H1 (cell line): Measurements from ENCODE around the gene ABCD1. TPM values are rescaled to one million over a fixed set of nuclear protein-coding genes. Genes with fewer than 3 reads are reported as not detected.

Source experiments
- CTCF ChIA-PET: fragments of 300-600 bp; sonication (Branson Sonifier 250); formaldehyde crosslinking; loops from one replicate; lab custom pipeline; 2021; ENCODE audit not compliant: partially characterized antibody; lab: Charles Lee
- POLR2A ChIA-PET: fragments of 300-600 bp; sonication (Branson Sonifier 250); formaldehyde crosslinking; loops from one replicate; lab custom pipeline; 2021; ENCODE audit warnings: inconsistent platforms; ENCODE audit not compliant: partially characterized antibody; lab: Charles Lee
- DNase-seq, 2 experiments: peaks; one replicate each; pipeline versions ENCODE4 v3.0.0 to v3.0.0-alpha.2; 2010 to 2022; ENCODE audit warnings: low spot score in 2 of 2, low read depth in 1 of 2, mixed read lengths in 1 of 2
- FAIRE-seq: peaks from 2 replicates; lab custom pipeline; 2011; peaks lifted over from hg19 to GRCh38; lab: Jason Lieb, UNC
- H2AFZ ChIP-seq: 2 replicates; pipeline ENCODE4 v1.8.1; 2012; ENCODE audit warnings: low read length, inconsistent platforms
- H2AK5ac ChIP-seq: 2 replicates; pipeline ENCODE4 v1.6.1; 2013; ENCODE audit warnings: low read depth, low read length
- H2BK120ac ChIP-seq: replicated peaks from 2 replicates; pipeline ENCODE3; 2013; ENCODE audit warnings: low read depth, low read length, inconsistent platforms
- H2BK12ac ChIP-seq: 2 replicates; pipeline ENCODE4 v1.6.1; 2013; ENCODE audit warnings: low read depth, low read length
- H2BK15ac ChIP-seq: 2 replicates; pipeline ENCODE4 v1.6.1; 2013; ENCODE audit warnings: low read length
- H2BK20ac ChIP-seq: 2 replicates; pipeline ENCODE4 v1.6.1; 2013; ENCODE audit warnings: low read length
- H2BK5ac ChIP-seq: 2 replicates; pipeline ENCODE4 v1.6.1; 2013; ENCODE audit warnings: low read depth, low read length
- H3K14ac ChIP-seq: 2 replicates; pipeline ENCODE4 v1.6.1; 2013; ENCODE audit warnings: inconsistent platforms; ENCODE audit not compliant: insufficient read length
- H3K18ac ChIP-seq: 2 replicates; pipeline ENCODE4 v1.6.1; 2013; ENCODE audit warnings: low read length; ENCODE audit errors: extremely low read depth
- H3K23ac ChIP-seq: 2 replicates; pipeline ENCODE4 v1.6.1; 2013; ENCODE audit warnings: inconsistent platforms; ENCODE audit not compliant: insufficient read length
- H3K23me2 ChIP-seq: 2 replicates; pipeline ENCODE4 v1.6.1; 2013; ENCODE audit warnings: low read depth, low read length
- H3K27ac ChIP-seq: 2 replicates; pipeline ENCODE4 v1.6.1; 2011; ENCODE audit warnings: low read depth, low read length, inconsistent platforms
- H3K27me3 ChIP-seq, 4 experiments: replicated peaks in 1 of 4; 1 replicate in 1 of 4; 2 replicates in 3 of 4; pipeline versions ENCODE4 v1.6.1 to v1.8.1; 2011 to 2013; ENCODE audit warnings: low read length in 3 of 4, mild to moderate bottlenecking in 3 of 4, inconsistent platforms in 2 of 4, mixed read lengths in 2 of 4, moderate library complexity in 1 of 4; ENCODE audit not compliant: control insufficient read depth in 3 of 4, insufficient read depth in 3 of 4; ENCODE audit errors: extremely low read depth in 1 of 4
- H3K36me3 ChIP-seq, 4 experiments: 2 replicates each; pipeline versions ENCODE4 v1.6.1 to v1.8.1; 2011 to 2013; ENCODE audit warnings: mild to moderate bottlenecking in 4 of 4, low read length in 3 of 4, moderate library complexity in 2 of 4, control low read depth in 1 of 4, inconsistent platforms in 1 of 4; ENCODE audit not compliant: insufficient read depth in 4 of 4, control insufficient read depth in 2 of 4
- H3K4ac ChIP-seq: replicated peaks from 2 replicates; pipeline ENCODE3; 2013; ENCODE audit warnings: low read length, low read depth, mixed read lengths, inconsistent platforms; ENCODE audit not compliant: insufficient read length
- H3K4me1 ChIP-seq, 4 experiments: replicated peaks in 1 of 4; 1 replicate in 1 of 4; 2 replicates in 3 of 4; pipeline versions ENCODE4 v1.6.1 to v1.8.1; 2011 to 2013; ENCODE audit warnings: low read length in 3 of 4, inconsistent platforms in 2 of 4, mixed read lengths in 1 of 4; ENCODE audit not compliant: insufficient read depth in 4 of 4, control insufficient read depth in 3 of 4
- H3K4me2 ChIP-seq, 2 experiments: 2 replicates each; pipeline versions ENCODE4 v1.6.1 to v1.8.1; 2011 to 2013; ENCODE audit warnings: low read depth in 2 of 2, low read length in 2 of 2, control low read depth in 1 of 2, inconsistent platforms in 1 of 2, mild to moderate bottlenecking in 1 of 2; ENCODE audit not compliant: insufficient read depth in 1 of 2
- H3K4me3 ChIP-seq, 4 experiments: fragments of 200-600, 300-600 bp in 1 of 4; sonication (generic), shearing (Covaris generic), sonication (Bioruptor Twin) in 1 of 4; 2 replicates each; pipeline versions ENCODE4 v1.5.1 to v1.8.1; 2011 to 2016; ENCODE audit warnings: low read length in 4 of 4, low read depth in 3 of 4, control low read depth in 2 of 4, inconsistent platforms in 2 of 4, mild to moderate bottlenecking in 2 of 4, mixed read lengths in 1 of 4, moderate library complexity in 1 of 4; ENCODE audit not compliant: insufficient read depth in 2 of 4; ENCODE audit errors: extremely low read depth in 1 of 4
- H3K56ac ChIP-seq: replicated peaks from 2 replicates; pipeline ENCODE3; 2013; ENCODE audit warnings: low read depth, mild to moderate bottlenecking, mixed read lengths, low read length, inconsistent platforms; ENCODE audit not compliant: insufficient read length
- H3K79me1 ChIP-seq: 2 replicates; pipeline ENCODE4 v1.6.1; 2013; ENCODE audit warnings: low read depth, low read length, control low read depth
- H3K79me2 ChIP-seq, 2 experiments: 2 replicates each; pipeline versions ENCODE4 v1.6.1 to v1.8.1; 2012 to 2013; ENCODE audit warnings: low read length in 2 of 2, mild to moderate bottlenecking in 2 of 2, inconsistent platforms in 1 of 2; ENCODE audit not compliant: insufficient read depth in 2 of 2, control insufficient read depth in 1 of 2
- H3K9ac ChIP-seq, 4 experiments: replicated peaks in 1 of 4; 1 replicate in 1 of 4; 2 replicates in 3 of 4; pipeline versions ENCODE4 v1.6.1 to v1.8.1; 2011 to 2013; ENCODE audit warnings: low read depth in 3 of 4, low read length in 3 of 4, control low read depth in 2 of 4, mild to moderate bottlenecking in 2 of 4, moderate library complexity in 2 of 4, inconsistent platforms in 1 of 4; ENCODE audit errors: extremely low read depth in 1 of 4
- H3K9me3 ChIP-seq, 2 experiments: 2 replicates each; pipeline versions ENCODE4 v1.6.1 to v1.8.1; 2012 to 2013; ENCODE audit warnings: mild to moderate bottlenecking in 2 of 2, moderate library complexity in 2 of 2, control low read depth in 1 of 2, inconsistent platforms in 1 of 2, low read depth in 1 of 2, low read length in 1 of 2, mixed read lengths in 1 of 2; ENCODE audit not compliant: insufficient read depth in 2 of 2
- H4K20me1 ChIP-seq, 2 experiments: replicated peaks in 1 of 2; 2 replicates each; pipeline versions ENCODE3 to v1.8.1; 2011 to 2013; ENCODE audit warnings: inconsistent platforms in 2 of 2, low read length in 2 of 2, mild to moderate bottlenecking in 1 of 2; ENCODE audit not compliant: insufficient read depth in 2 of 2, control insufficient read depth in 1 of 2
- H4K5ac ChIP-seq: 2 replicates; pipeline ENCODE4 v1.6.1; 2013; ENCODE audit warnings: low read length, low read depth, mixed read lengths, inconsistent platforms; ENCODE audit not compliant: insufficient read length
- H4K8ac ChIP-seq: 2 replicates; pipeline ENCODE4 v1.8.0; 2013; ENCODE audit warnings: mild to moderate bottlenecking, moderate library complexity, low read length, inconsistent platforms; ENCODE audit not compliant: insufficient read depth; ENCODE audit errors: extremely low read depth
- H4K91ac ChIP-seq: replicated peaks from 2 replicates; pipeline ENCODE3; 2013; ENCODE audit warnings: low read length, mixed read lengths, inconsistent platforms; ENCODE audit not compliant: insufficient read length
- RFX5 ChIP-seq: IDR thresholded peaks from 2 replicates; pipeline ENCODE4 v1.6.1; 2011; ENCODE audit warnings: low read depth, low read length, improper control_type of control experiment, borderline replicate concordance
- RXRA ChIP-seq: IDR thresholded peaks from 2 replicates; pipeline ENCODE4 v1.6.1; 2011; ENCODE audit warnings: low read depth, mild to moderate bottlenecking, low read length, moderate library complexity; ENCODE audit not compliant: insufficient read depth
- TCF12 ChIP-seq: IDR thresholded peaks from 2 replicates; pipeline ENCODE4 v1.6.1; 2011; ENCODE audit warnings: low read depth, mild to moderate bottlenecking, low read length
- TEAD4 ChIP-seq: IDR thresholded peaks from 2 replicates; pipeline ENCODE4 v1.6.1; 2012; ENCODE audit warnings: low read depth, low read length, inconsistent platforms, mixed read lengths
- WGBS, 2 experiments: shearing (Covaris generic) in 1 of 2; methylation state at CpG; one replicate each; pipeline versions ENCODE4 v1.1.6 to v1.1.7; 2013 to 2015; ENCODE audit warnings: low lambda C conversion rate in 2 of 2, mixed read lengths in 2 of 2, inconsistent platforms in 1 of 2, low coverage in 1 of 2, missing lambda C conversion rate in 1 of 2; ENCODE audit not compliant: insufficient replicate concordance in 2 of 2, insufficient coverage in 1 of 2, insufficient read length in 1 of 2; ENCODE audit errors: extremely low coverage in 1 of 2, missing lambda C conversion rate in 1 of 2; 5-methylcytosine and 5-hydroxymethylcytosine counted together
- polyA plus RNA-seq, 7 experiments: library from polyadenylated mRNA; depleted of rRNA in 3 of 7; stranded (reverse) in 5 of 7; unstranded in 2 of 7; fragments of >200 nt in 5 of 7; fragments of 200-250 nt in 2 of 7; gene quantifications; 1 replicate in 5 of 7; 2 replicates in 1 of 7; 4 replicates in 1 of 7; pipeline versions ENCODE4 v1.2.1 to v1.2.3, GENCODE V29; 2011 to 2013; ENCODE audit warnings: missing spikeins in 2 of 7, mixed read lengths in 2 of 7
- total RNA-seq: library from RNA; stranded (reverse); fragmentation: NEBNext Ultra II Directional; extraction: Animal tissue kit (Norgen Biotek cat#: 25700); gene quantifications from 2 replicates; pipeline ENCODE4 v1.2.1, GENCODE V29; 2021
- TF ChIP-seq, protein P1 (sequence below): IDR thresholded peaks from 2 replicates; pipeline ENCODE4 v1.6.1; 2012; ENCODE audit warnings: inconsistent platforms

ABCD1 gene
- total and polyA plus RNA-seq, 2 of the 8 experiments (the other 6 are each of a cell fraction or from before 2014, with no cell fraction given): 3.1 to 6.6 TPM

- no peak overlapping the region for H3K23ac ChIP-seq
- H3K4ac ChIP-seq: no peak overlapping the region
- no peak overlapping the region; the same call in 1 of the 2 replicates for H3K18ac ChIP-seq
- H3K36me3 ChIP-seq: peaks cover 0 to 8% (median 0%) of the 10 kb centered on the region in 4 experiments; a peak in 2 of 8 replicates
- TF ChIP-seq RFX5 (no peak), RXRA (peak; percentile 92), TCF12 (no peak), TEAD4 (peak; percentile 3; the same call in 1 of the 2 replicates)
- TF ChIP-seq, protein P1, sequence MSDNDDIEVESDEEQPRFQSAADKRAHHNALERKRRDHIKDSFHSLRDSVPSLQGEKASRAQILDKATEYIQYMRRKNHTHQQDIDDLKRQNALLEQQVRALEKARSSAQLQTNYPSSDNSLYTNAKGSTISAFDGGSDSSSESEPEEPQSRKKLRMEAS: peak; percentile 34; the same call in 1 of the 2 replicates
- H4K20me1 ChIP-seq: peaks cover 4 to 15% of the 10 kb centered on the region in 2 experiments
- peak; percentile 75 for FAIRE-seq
- H3K27ac ChIP-seq: no peak overlapping the region
- WGBS, 2 experiments: 48% methylated on average over 17 of the region's 35 CpGs; no CpG with 5 or more reads in 1 of the 2 experiments
- H3K27me3 ChIP-seq: no peaks in the 10 kb centered on the region
- peaks cover 0 to 24% (median 13%) of the 10 kb centered on the region in 4 experiments; a peak in 6 of 7 replicates for H3K4me1 ChIP-seq
- peaks cover 3% of the 10 kb centered on the region; the same call in 1 of the 2 replicates for H3K79me1 ChIP-seq
- no peak overlapping the region for H3K56ac ChIP-seq
- H3K4me3 ChIP-seq: peak overlapping the region in 1 of 4 experiments; percentile 24; a peak in 1 of 8 replicates
- no peak overlapping the region for H4K5ac ChIP-seq
- no peak overlapping the region for H3K9ac ChIP-seq
- no peak overlapping the region for H2AFZ ChIP-seq
- DNase-seq: peak; percentile 38 to 72
- no peak overlapping the region for H3K14ac ChIP-seq
- H2AK5ac ChIP-seq: 0 out of 2 replicates have a peak overlapping the region, but pooled peaks have one; percentile 65
- peaks cover 0 to 18% of the 10 kb centered on the region in 2 experiments; a peak in 2 of 4 replicates for H3K79me2 ChIP-seq
- H3K4me2 ChIP-seq: peak overlapping the region; percentile 33 to 51
- ChIA-PET POLR2A (interaction anchor here (0.6 to 2.0 kb wide), 7 partner anchors 10 to 681 kb away, joined by 3 to 11 read pairs (median 5); partner anchors contain the start of gene SLC6A8), CTCF (interaction anchor here (0.7 to 1.8 kb wide), 4 partner anchors 13 to 163 kb away, joined by 3 to 6 read pairs (median 4); no protein-coding TSS in a partner anchor)
- H2BK15ac ChIP-seq: no peak overlapping the region
- peak overlapping the region; percentile 66; the same call in 1 of the 2 replicates for H2BK5ac ChIP-seq
- no peak overlapping the region for H2BK20ac ChIP-seq
- H4K91ac ChIP-seq: peak overlapping the region; percentile 17
- H2BK12ac ChIP-seq: 0 out of 2 replicates have a peak overlapping the region, but pooled peaks have one; percentile 17
- no peak overlapping the region for H2BK120ac ChIP-seq
- H4K8ac ChIP-seq: no peak overlapping the region
- H3K23me2 ChIP-seq: peaks cover 5% of the 10 kb centered on the region; the same call in 1 of the 2 replicates
- no peaks in the 10 kb centered on the region for H3K9me3 ChIP-seq
These were observed 1.8 kb downstream of the ABCD1 start for GRCh38 chrX:153726286-153727122.
